HepG2 (cell line): ENCODE measurements around the gene ZC3H12A. TPM values are rescaled to one million over a fixed set of nuclear protein-coding genes. Genes with fewer than 3 reads are reported as not detected.

ENCODE experiments used
- BORCS8-MEF2B ChIP-seq: sonication (generic); formaldehyde crosslinking; IDR thresholded peaks from 2 replicates; pipeline ENCODE4 v1.8.0; 2022; ENCODE audit warnings: mild to moderate bottlenecking, missing genetic modification reagents
- CENPT ChIP-seq: sonication (generic); formaldehyde crosslinking; IDR thresholded peaks from 2 replicates; pipeline ENCODE4 v1.8.0; 2022; ENCODE audit warnings: low read depth, mild to moderate bottlenecking, moderate library complexity, missing genetic modification reagents
- FOXO1 ChIP-seq: sonication (generic); formaldehyde crosslinking; IDR thresholded peaks from 2 replicates; pipeline ENCODE4 v1.4.0; 2020; ENCODE audit warnings: missing genetic modification reagents
- HMG20B ChIP-seq: conservative IDR thresholded peaks from 2 replicates; pipeline ENCODE4 v1.6.1; 2016; ENCODE audit warnings: missing genetic modification reagents, missing compliant biosample characterization
- MATR3 ChIP-seq: sonication (generic); formaldehyde crosslinking; IDR thresholded peaks from 2 replicates; pipeline ENCODE4 v1.4.0; 2020; ENCODE audit warnings: missing genetic modification reagents
- ONECUT2 ChIP-seq: sonication (generic); formaldehyde crosslinking; IDR thresholded peaks from 2 replicates; pipeline ENCODE4 v1.4.0; 2020; ENCODE audit warnings: missing genetic modification reagents
- RBAK ChIP-seq: sonication (generic); formaldehyde crosslinking; IDR thresholded peaks from 2 replicates; pipeline ENCODE4 v1.5.1; 2020; ENCODE audit warnings: mild to moderate bottlenecking, missing genetic modification reagents
- RXRB ChIP-seq: IDR thresholded peaks from 2 replicates; pipeline ENCODE4 v1.6.1; 2016; ENCODE audit warnings: borderline replicate concordance, missing genetic modification reagents, missing compliant biosample characterization
- SMARCE1 ChIP-seq: fragments of 450-650 bp; IDR thresholded peaks from 2 replicates; pipeline ENCODE4 v1.6.1; 2017; ENCODE audit warnings: borderline replicate concordance
- SSRP1 ChIP-seq: IDR thresholded peaks from 2 replicates; pipeline ENCODE4 v1.6.1; 2016; ENCODE audit warnings: control low read depth
- TCF7 ChIP-seq: sonication (generic); IDR thresholded peaks from 2 replicates; pipeline ENCODE4 v1.6.1; 2016; ENCODE audit warnings: antibody characterized with exemption, low read depth
- TRIM24 ChIP-seq: sonication (generic); formaldehyde crosslinking; IDR thresholded peaks from 2 replicates; pipeline ENCODE4 v1.8.0; 2022; ENCODE audit warnings: mild to moderate bottlenecking, missing genetic modification reagents
- U2AF1 ChIP-seq: fragments of 200-400 bp; formaldehyde crosslinking; optimal IDR thresholded peaks from 2 replicates; pipeline ENCODE3; 2017; ENCODE audit warnings: mild to moderate bottlenecking, low read depth, low read length
- ZNF10 ChIP-seq: sonication (generic); formaldehyde crosslinking; IDR thresholded peaks from 2 replicates; pipeline ENCODE4 v1.4.0; 2020; ENCODE audit warnings: mild to moderate bottlenecking, low read depth, missing genetic modification reagents, borderline replicate concordance
- ZNF234 ChIP-seq: sonication (generic); formaldehyde crosslinking; conservative IDR thresholded peaks from 2 replicates; pipeline ENCODE4 v1.5.1; 2020; ENCODE audit warnings: mild to moderate bottlenecking, missing genetic modification reagents
- ZNF720 ChIP-seq: sonication (generic); formaldehyde crosslinking; IDR thresholded peaks from 2 replicates; pipeline ENCODE4 v1.4.0; 2020; ENCODE audit warnings: missing genetic modification reagents
- ZSCAN9 ChIP-seq: IDR thresholded peaks from 2 replicates; pipeline ENCODE4 v1.6.1; 2016; ENCODE audit warnings: borderline replicate concordance
- polyA plus RNA-seq, 8 experiments: library from polyadenylated mRNA; depleted of rRNA in 3 of 8; stranded (reverse) in 7 of 8; unstranded in 1 of 8; fragments of >200 nt; fragmentation: Illumina TruSeq in 4 of 8; extraction: Trizol in 4 of 8; gene quantifications; 2 replicates each; pipeline versions ENCODE4 v1.2.1 to v1.2.3, GENCODE V29; 2011 to 2016; ENCODE audit warnings: low read depth in 4 of 8, missing spikeins in 1 of 8, mixed read lengths in 1 of 8; ENCODE audit not compliant: insufficient read depth in 1 of 8
- total RNA-seq, 5 experiments: library from RNA; depleted of rRNA; stranded (reverse); fragments of >200 nt; fragmentation: Illumina TruSeq; extraction: Trizol; gene quantifications; 2 replicates each; pipeline ENCODE4 v1.2.3, GENCODE V29; 2016; ENCODE audit warnings: low read depth in 1 of 5
- TF ChIP-seq, protein P1 (sequence below): sonication (generic); formaldehyde crosslinking; IDR thresholded peaks from 2 replicates; pipeline ENCODE4 v1.5.1; 2020; ENCODE audit warnings: mild to moderate bottlenecking, missing genetic modification reagents, moderate library complexity
- TF ChIP-seq, protein P2 (sequence below): sonication (generic); formaldehyde crosslinking; IDR thresholded peaks from 2 replicates; pipeline ENCODE4 v1.4.0; 2020; ENCODE audit warnings: missing genetic modification reagents
- TF ChIP-seq, protein P3 (sequence below): sonication (generic); formaldehyde crosslinking; IDR thresholded peaks from 2 replicates; pipeline ENCODE4 v1.5.1; 2020; ENCODE audit warnings: mild to moderate bottlenecking, missing genetic modification reagents, moderate library complexity
- TF ChIP-seq, protein P4 (sequence below): IDR thresholded peaks from 2 replicates; pipeline ENCODE4 v1.6.1; 2016; ENCODE audit warnings: missing compliant biosample characterization, missing genetic modification reagents, borderline replicate concordance

Gene ZC3H12A
- total and polyA plus RNA-seq, 2 of the 13 experiments (the other 11 are each of a cell fraction or from before 2014, with no cell fraction given), result 6.8 to 13.3 TPM

DNA sequence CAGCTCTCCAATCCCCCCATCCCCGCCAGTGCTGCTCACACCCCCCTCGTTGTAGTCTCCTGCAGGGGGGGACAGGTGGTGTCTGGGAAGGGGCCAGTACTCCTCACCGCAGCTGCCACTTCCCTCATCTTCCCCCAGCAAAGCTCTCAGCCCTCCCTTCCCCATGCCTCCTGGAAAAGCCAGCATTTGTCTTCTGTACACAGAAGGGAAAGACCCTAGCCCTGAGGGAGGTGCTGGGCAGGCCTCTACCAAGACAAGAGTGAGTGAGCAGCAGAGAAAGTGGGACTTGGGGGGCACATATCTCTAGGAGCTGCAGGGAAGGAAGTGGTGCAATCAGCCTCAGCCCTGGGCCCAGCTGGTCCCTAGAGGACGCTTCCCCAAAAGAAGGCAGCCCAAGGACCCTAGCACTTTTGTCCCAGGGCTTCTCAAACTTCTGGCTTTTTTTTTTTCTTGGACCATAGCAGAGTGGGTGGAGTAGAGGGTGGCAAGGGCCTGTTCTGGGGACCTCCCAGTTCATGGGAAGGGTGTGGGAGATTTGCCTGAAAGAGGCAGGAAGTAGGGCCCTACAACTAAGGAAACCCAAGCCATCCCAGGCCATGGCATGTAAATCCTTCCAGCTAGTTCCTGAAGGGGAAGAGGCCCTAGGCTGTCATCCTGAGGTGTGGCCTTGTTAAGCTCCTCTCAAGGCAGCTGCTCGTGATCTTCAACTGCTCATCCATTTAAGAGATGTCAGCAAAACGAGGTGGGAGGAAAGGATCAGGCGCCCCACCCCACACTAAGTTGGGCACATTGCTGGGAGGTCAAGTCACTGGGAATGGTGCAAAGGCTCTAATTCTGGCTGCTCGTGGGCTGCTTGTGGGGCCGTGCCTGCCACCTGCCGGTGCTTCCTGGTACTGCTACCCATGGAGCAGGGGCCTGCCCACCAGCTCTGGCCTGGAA, 12.6 kb downstream of the ZC3H12A start (continued):
- TF ChIP-seq, protein P1, sequence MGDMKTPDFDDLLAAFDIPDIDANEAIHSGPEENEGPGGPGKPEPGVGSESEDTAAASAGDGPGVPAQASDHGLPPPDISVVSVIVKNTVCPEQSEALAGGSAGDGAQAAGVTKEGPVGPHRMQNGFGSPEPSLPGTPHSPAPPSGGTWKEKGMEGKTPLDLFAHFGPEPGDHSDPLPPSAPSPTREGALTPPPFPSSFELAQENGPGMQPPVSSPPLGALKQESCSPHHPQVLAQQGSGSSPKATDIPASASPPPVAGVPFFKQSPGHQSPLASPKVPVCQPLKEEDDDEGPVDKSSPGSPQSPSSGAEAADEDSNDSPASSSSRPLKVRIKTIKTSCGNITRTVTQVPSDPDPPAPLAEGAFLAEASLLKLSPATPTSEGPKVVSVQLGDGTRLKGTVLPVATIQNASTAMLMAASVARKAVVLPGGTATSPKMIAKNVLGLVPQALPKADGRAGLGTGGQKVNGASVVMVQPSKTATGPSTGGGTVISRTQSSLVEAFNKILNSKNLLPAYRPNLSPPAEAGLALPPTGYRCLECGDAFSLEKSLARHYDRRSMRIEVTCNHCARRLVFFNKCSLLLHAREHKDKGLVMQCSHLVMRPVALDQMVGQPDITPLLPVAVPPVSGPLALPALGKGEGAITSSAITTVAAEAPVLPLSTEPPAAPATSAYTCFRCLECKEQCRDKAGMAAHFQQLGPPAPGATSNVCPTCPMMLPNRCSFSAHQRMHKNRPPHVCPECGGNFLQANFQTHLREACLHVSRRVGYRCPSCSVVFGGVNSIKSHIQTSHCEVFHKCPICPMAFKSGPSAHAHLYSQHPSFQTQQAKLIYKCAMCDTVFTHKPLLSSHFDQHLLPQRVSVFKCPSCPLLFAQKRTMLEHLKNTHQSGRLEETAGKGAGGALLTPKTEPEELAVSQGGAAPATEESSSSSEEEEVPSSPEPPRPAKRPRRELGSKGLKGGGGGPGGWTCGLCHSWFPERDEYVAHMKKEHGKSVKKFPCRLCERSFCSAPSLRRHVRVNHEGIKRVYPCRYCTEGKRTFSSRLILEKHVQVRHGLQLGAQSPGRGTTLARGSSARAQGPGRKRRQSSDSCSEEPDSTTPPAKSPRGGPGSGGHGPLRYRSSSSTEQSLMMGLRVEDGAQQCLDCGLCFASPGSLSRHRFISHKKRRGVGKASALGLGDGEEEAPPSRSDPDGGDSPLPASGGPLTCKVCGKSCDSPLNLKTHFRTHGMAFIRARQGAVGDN (CRISPR knock-in tag), result peak; percentile 51
- TF ChIP-seq ZNF234 (CRISPR knock-in tag) (no peak), ONECUT2 (CRISPR knock-in tag) (no peak), MATR3 (CRISPR knock-in tag) (no peak), CENPT (no peak), SMARCE1 (no peak), SSRP1 (CRISPR knock-in tag) (no peak), BORCS8-MEF2B (CRISPR knock-in tag) (no peak), RBAK (CRISPR knock-in tag) (no peak), RXRB (CRISPR knock-in tag) (peak; percentile 27; the same call in 1 of the 2 replicates), ZNF720 (CRISPR knock-in tag) (no peak), TRIM24 (CRISPR knock-in tag) (no peak), U2AF1 (no peak), ZSCAN9 (CRISPR knock-in tag) (no peak), ZNF10 (CRISPR knock-in tag) (no peak), FOXO1 (CRISPR knock-in tag) (peak; percentile 27; the same call in 1 of the 2 replicates), HMG20B (CRISPR knock-in tag) (no peak), TCF7 (no peak)
- TF ChIP-seq, protein P2, sequence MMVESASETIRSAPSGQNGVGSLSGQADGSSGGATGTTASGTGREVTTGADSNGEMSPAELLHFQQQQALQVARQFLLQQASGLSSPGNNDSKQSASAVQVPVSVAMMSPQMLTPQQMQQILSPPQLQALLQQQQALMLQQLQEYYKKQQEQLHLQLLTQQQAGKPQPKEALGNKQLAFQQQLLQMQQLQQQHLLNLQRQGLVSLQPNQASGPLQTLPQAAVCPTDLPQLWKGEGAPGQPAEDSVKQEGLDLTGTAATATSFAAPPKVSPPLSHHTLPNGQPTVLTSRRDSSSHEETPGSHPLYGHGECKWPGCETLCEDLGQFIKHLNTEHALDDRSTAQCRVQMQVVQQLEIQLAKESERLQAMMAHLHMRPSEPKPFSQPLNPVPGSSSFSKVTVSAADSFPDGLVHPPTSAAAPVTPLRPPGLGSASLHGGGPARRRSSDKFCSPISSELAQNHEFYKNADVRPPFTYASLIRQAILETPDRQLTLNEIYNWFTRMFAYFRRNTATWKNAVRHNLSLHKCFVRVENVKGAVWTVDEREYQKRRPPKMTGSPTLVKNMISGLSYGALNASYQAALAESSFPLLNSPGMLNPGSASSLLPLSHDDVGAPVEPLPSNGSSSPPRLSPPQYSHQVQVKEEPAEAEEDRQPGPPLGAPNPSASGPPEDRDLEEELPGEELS, result no peak
- TF ChIP-seq, protein P3, sequence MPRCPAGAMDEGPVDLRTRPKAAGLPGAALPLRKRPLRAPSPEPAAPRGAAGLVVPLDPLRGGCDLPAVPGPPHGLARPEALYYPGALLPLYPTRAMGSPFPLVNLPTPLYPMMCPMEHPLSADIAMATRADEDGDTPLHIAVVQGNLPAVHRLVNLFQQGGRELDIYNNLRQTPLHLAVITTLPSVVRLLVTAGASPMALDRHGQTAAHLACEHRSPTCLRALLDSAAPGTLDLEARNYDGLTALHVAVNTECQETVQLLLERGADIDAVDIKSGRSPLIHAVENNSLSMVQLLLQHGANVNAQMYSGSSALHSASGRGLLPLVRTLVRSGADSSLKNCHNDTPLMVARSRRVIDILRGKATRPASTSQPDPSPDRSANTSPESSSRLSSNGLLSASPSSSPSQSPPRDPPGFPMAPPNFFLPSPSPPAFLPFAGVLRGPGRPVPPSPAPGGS, result peak; percentile 50; the same call in 1 of the 2 replicates
- TF ChIP-seq, protein P4, sequence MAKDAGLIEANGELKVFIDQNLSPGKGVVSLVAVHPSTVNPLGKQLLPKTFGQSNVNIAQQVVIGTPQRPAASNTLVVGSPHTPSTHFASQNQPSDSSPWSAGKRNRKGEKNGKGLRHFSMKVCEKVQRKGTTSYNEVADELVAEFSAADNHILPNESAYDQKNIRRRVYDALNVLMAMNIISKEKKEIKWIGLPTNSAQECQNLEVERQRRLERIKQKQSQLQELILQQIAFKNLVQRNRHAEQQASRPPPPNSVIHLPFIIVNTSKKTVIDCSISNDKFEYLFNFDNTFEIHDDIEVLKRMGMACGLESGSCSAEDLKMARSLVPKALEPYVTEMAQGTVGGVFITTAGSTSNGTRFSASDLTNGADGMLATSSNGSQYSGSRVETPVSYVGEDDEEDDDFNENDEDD (CRISPR knock-in tag), result no peak
